Skin epidermis (tissue), 12 donors: ENCODE measurements around the gene TRAM2.
A peak's percentile ranks its signal among the peaks of the same experiment; 100 is the strongest.

Source experiments
- H3K27ac ChIP-seq, 21 experiments: fragments of 200-600 bp; sonication (generic) in 11 of 21; one replicate each; pipeline ENCODE4 v1.5.0; 2020; ENCODE audit warnings: mild to moderate bottlenecking in 3 of 21, inconsistent platforms in 2 of 21, moderate library complexity in 2 of 21
- H3K4me3 ChIP-seq, 7 experiments: fragments of 200-600 bp; sonication (generic) in 2 of 7; one replicate each; pipeline ENCODE4 v1.5.0; 2020; ENCODE audit warnings: inconsistent platforms in 2 of 7, mild to moderate bottlenecking in 2 of 7, moderate library complexity in 1 of 7

The TRAM2 gene

GRCh38 chr6:52537001-52537753 lies 39.7 kb downstream of the TRAM2 start:
- Histone ChIP-seq H3K4me3 (no peak overlapping the region), H3K27ac (peak overlapping the region in 5 of 21 experiments; percentile 19 to 64 (median 32))

- no peak overlapping the region for H3K27ac ChIP-seq
Observed at GRCh38 chr6:52536424-52536916, 40.4 kb downstream of the TRAM2 start.

GRCh38 chr6:52535711-52536423 lies 41.0 kb downstream of the TRAM2 start:
- Histone ChIP-seq H3K4me3 (no peak overlapping the region), H3K27ac (no peak overlapping the region)

More at GRCh38 chr6:52536424-52536916, 40.4 kb downstream of the TRAM2 start:
- no peak overlapping the region for H3K4me3 ChIP-seq

GRCh38 chr6:52534966-52535390 lies 41.9 kb downstream of the TRAM2 start:
- Histone ChIP-seq H3K4me3 (no peak overlapping the region), H3K27ac (no peak overlapping the region)

GRCh38 chr6:52534363-52534762 lies 42.5 kb downstream of the TRAM2 start:
- no peak overlapping the region for H3K27ac ChIP-seq

GRCh38 chr6:52533491-52533890 lies 43.4 kb downstream of the TRAM2 start:
- Histone ChIP-seq H3K27ac (no peak overlapping the region), H3K4me3 (no peak overlapping the region)

More at GRCh38 chr6:52534363-52534762, 42.5 kb downstream of the TRAM2 start:
- H3K4me3 ChIP-seq, result no peak overlapping the region

- Histone ChIP-seq H3K27ac (no peak overlapping the region), H3K4me3 (no peak overlapping the region)
Observed at GRCh38 chr6:52532457-52532856, 44.4 kb downstream of the TRAM2 start.

GRCh38 chr6:52531834-52532233 lies 45.0 kb downstream of the TRAM2 start:
- H3K27ac ChIP-seq, result no peak overlapping the region
- no peak overlapping the region for H3K4me3 ChIP-seq

GRCh38 chr6:52531396-52531795 lies 45.5 kb downstream of the TRAM2 start:
- H3K27ac ChIP-seq, result no peak overlapping the region
- H3K4me3 ChIP-seq, result no peak overlapping the region

GRCh38 chr6:52530351-52530750 lies 46.5 kb downstream of the TRAM2 start:
- H3K4me3 ChIP-seq, result no peak overlapping the region
- no peak overlapping the region for H3K27ac ChIP-seq

- H3K27ac ChIP-seq, result no peak overlapping the region
Observed at GRCh38 chr6:52529311-52529710, 47.5 kb downstream of the TRAM2 start.

GRCh38 chr6:52527436-52527835 lies 49.4 kb downstream of the TRAM2 start:
- H3K27ac ChIP-seq, result no peak overlapping the region
- H3K4me3 ChIP-seq, result no peak overlapping the region

More at GRCh38 chr6:52529311-52529710, 47.5 kb downstream of the TRAM2 start:
- H3K4me3 ChIP-seq, result no peak overlapping the region

- H3K4me3 ChIP-seq, result no peak overlapping the region
Observed at GRCh38 chr6:52526634-52527033, 50.2 kb downstream of the TRAM2 start.

GRCh38 chr6:52524918-52525317 lies 51.9 kb downstream of the TRAM2 start:
- H3K4me3 ChIP-seq, result no peak overlapping the region
- peak overlapping the region in 1 of 21 experiments; percentile 28 for H3K27ac ChIP-seq

More at GRCh38 chr6:52526634-52527033, 50.2 kb downstream of the TRAM2 start:
- no peak overlapping the region for H3K27ac ChIP-seq

- H3K27ac ChIP-seq, result no peak overlapping the region
- H3K4me3 ChIP-seq, result no peak overlapping the region
Observed at GRCh38 chr6:52523378-52524142, 53.3 kb downstream of the TRAM2 start.

GRCh38 chr6:52522655-52523054 lies 54.2 kb downstream of the TRAM2 start:
- Histone ChIP-seq H3K4me3 (no peak overlapping the region), H3K27ac (peak overlapping the region in 7 of 21 experiments; percentile 1 to 71 (median 33))

- Histone ChIP-seq H3K27ac (peak overlapping the region in 9 of 21 experiments; percentile 1 to 77 (median 33)), H3K4me3 (no peak overlapping the region)
Observed at GRCh38 chr6:52522151-52522626, 54.7 kb downstream of the TRAM2 start.

GRCh38 chr6:52519618-52520017 lies 57.2 kb downstream of the TRAM2 start:
- H3K27ac ChIP-seq, result no peak overlapping the region
- H3K4me3 ChIP-seq, result no peak overlapping the region

GRCh38 chr6:52518279-52518945 lies 58.4 kb downstream of the TRAM2 start:
- peak overlapping the region; percentile 3 to 89 (median 80) for H3K27ac ChIP-seq
- H3K4me3 ChIP-seq, result no peak overlapping the region
